GM12891 (cell line): Measurements from ENCODE around the gene MAX.

Experiments used
- PAX5 ChIP-seq: IDR thresholded peaks from 2 replicates; pipeline ENCODE4 v1.6.1; 2011; ENCODE audit warnings: low read length, moderate library complexity, mild to moderate bottlenecking; ENCODE audit not compliant: insufficient read depth, severe bottlenecking
- POLR2A ChIP-seq: IDR thresholded peaks from 2 replicates; pipeline ENCODE4 v1.6.1; 2011; ENCODE audit warnings: low read depth, low read length, control low read depth
- POLR2AphosphoS5 ChIP-seq: IDR thresholded peaks from 2 replicates; pipeline ENCODE4 v1.6.1; 2011; ENCODE audit warnings: low read depth, low read length, control low read depth
- TAF1 ChIP-seq: IDR thresholded peaks from 2 replicates; pipeline ENCODE4 v1.6.1; 2011; ENCODE audit warnings: low read depth, low read length, control low read depth

- no peak for TF ChIP-seq POLR2AphosphoS5
- TF ChIP-seq POLR2A, result no peak
- TF ChIP-seq TAF1, result no peak
- TF ChIP-seq PAX5, result no peak
These were observed 4.4 kb upstream of the MAX start for GRCh38 chr14:65106736-65107135.
